NB4 (cell line): ENCODE measurements around the gene WASL.
"Not testable (repeated sequence)": the region's sequence is repeated elsewhere in the genome, so short reads cannot be mapped to it uniquely, and the experiment has no call there.

ENCODE experiments used
- DNase-seq: peaks from one replicate; pipeline ENCODE4 v3.0.0; 2010; ENCODE audit warnings: low read depth
- H3K4me3 ChIP-seq: one replicate; pipeline ENCODE4 v1.5.1; 2011; ENCODE audit warnings: mild to moderate bottlenecking, low read depth, low read length, moderate library complexity
- CTCF ChIP-seq: IDR thresholded peaks from one replicate; pipeline ENCODE4 v1.5.1; 2012; ENCODE audit warnings: low read depth, low read length
- MYC ChIP-seq: IDR thresholded peaks from 2 replicates; pipeline ENCODE4 v1.6.1; 2011; ENCODE audit warnings: low read depth, low read length
- POLR2A ChIP-seq: IDR thresholded peaks from 2 replicates; pipeline ENCODE4 v1.6.1; 2011; ENCODE audit warnings: mild to moderate bottlenecking; ENCODE audit not compliant: insufficient read length; ENCODE audit errors: extremely low read depth
- TF ChIP-seq, protein P1 (sequence below): IDR thresholded peaks from 2 replicates; pipeline ENCODE4 v1.6.1; 2011; ENCODE audit warnings: low read depth, low read length

The WASL gene

GRCh38 chr7:123641901-123642300, 106.9 kb downstream of the WASL start:
- TF ChIP-seq POLR2A: no peak
- TF ChIP-seq, protein P1, sequence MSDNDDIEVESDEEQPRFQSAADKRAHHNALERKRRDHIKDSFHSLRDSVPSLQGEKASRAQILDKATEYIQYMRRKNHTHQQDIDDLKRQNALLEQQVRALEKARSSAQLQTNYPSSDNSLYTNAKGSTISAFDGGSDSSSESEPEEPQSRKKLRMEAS: no peak
- TF ChIP-seq MYC: no peak
- no peak for TF ChIP-seq CTCF
- no peak for DNase-seq
- no peak overlapping the region for H3K4me3 ChIP-seq

GRCh38 chr7:123640583-123640982, 108.2 kb downstream of the WASL start:
- H3K4me3 ChIP-seq: no peak overlapping the region
- no peak for DNase-seq
- TF ChIP-seq POLR2A: no peak
- TF ChIP-seq, protein P1: no peak
- TF ChIP-seq CTCF: no peak
- TF ChIP-seq MYC: no peak

DNA sequence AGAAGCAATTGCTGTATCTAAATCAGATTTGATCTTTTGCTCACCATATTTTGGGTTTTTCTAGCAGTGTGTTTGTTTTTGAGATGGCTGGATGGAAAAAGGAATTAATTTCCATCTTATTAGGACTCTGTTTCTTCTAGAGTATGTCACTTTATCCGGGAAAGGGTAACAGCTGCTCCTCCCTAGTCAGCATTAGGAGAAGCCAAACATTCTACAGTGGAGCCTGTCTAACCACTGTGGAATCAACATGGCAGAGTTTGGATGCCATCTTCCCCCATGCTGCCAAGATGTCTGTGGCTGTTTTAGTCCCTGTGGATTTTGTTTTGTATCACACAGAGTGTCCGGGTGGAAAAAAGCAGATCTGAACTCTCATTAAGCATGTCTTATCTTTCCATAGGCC, 109.2 kb downstream of the WASL start:
- DNase-seq: no peak
- TF ChIP-seq POLR2A (no peak), CTCF (no peak), MYC (no peak)
- no peak overlapping the region for H3K4me3 ChIP-seq

GRCh38 chr7:123637878-123638277, 110.9 kb downstream of the WASL start:
- DNase-seq: no peak
- no peak overlapping the region for H3K4me3 ChIP-seq
- no peak for TF ChIP-seq CTCF
- no peak for TF ChIP-seq MYC
- no peak for TF ChIP-seq POLR2A

- H3K4me3 ChIP-seq: no peak overlapping the region
- no peak for DNase-seq
- TF ChIP-seq MYC: no peak
- TF ChIP-seq, protein P1: no peak
- TF ChIP-seq CTCF: no peak
- no peak for TF ChIP-seq POLR2A
Observed at GRCh38 chr7:123637203-123637602, 111.6 kb downstream of the WASL start.

DNA sequence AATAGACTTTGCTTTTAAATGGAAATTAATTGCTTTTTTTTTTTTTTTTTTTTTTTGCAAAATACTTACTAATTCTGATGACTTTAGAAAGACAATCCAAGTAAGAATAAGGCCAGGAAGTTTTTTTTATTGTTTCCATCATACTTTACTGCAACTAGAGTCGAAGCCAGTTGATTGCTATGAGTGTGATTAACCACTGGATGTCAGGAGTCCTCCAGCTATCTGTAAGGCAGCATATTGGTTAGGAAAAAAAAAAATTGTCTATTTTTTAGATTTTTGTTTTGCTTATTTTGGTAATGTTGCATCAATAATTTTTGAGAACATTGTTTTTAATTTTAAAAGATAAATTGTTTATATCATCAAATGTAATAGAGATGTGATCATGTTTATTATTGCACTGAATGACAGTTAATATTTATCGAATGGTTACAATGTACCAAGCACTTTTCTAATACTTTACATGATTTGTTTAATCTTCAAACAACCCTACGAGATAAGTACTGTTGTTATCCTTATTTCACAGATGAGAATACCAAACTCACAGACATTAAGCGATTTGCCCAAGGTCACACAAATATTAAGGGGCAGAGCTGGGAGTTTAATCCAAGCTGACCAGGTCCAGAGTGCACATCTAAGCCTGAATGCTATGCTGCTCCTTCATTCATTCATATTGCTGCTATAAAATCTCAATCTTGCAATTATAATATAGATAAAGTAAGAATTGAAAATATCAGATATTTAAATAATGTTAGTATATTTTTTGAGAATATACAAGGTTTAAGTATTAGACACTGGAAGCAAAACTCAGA, 113.0 kb downstream of the WASL start:
- TF ChIP-seq, protein P1: no peak
- TF ChIP-seq CTCF: peak; percentile 57
- DNase-seq: peak; percentile 39
- H3K4me3 ChIP-seq: no peak overlapping the region

DNA sequence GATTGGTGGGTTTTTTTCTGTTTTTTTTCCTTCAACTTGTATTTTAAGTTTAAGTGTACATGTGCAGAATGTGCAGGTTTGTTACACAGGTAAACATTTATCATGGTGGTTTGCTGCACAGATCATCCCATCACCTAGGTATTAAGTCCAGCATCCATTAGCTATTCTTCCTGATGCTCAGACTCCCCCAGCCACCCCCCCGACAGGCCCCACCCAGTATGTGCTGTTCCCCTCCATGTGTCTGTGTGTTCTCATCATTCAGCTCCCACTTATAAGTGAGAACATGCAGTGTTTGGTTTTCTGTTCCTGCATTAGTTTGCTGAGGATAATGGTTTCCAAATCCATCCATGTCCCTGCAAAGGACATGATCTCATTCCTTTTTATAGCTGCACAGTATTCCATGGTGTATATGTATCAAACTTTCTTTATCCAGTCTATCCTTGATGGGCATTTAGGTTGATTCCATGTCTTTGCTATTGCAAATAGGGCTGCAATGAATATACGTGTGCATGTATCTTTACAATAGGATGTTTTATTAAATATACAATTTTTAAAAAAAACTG, 114.7 kb downstream of the WASL start:
- not testable (repeated sequence) for H3K4me3 ChIP-seq, DNase-seq
